CD4-positive, alpha-beta T cell (primary cell): ENCODE data around the gene ARID1B. TPM values are rescaled to one million over a fixed set of nuclear protein-coding genes. Genes with fewer than 3 reads are reported as not detected.

ENCODE experiments used
- ATAC-seq: fragments of 200-7000 bp; cut with Tn5 transposase; one replicate; pipeline ENCODE4 v1.10.0; 2022; ENCODE audit warnings: mild to moderate bottlenecking; ENCODE audit not compliant: poor library complexity
- CTCF ChIA-PET: fragments of 350-600 bp; sonication (Branson Sonifier 250); formaldehyde crosslinking; loops from one replicate; lab custom pipeline; 2021; ENCODE audit warnings: antibody characterized with exemption, inconsistent platforms; lab: Charles Lee
- POLR2A ChIA-PET: fragments of 350-600 bp; sonication (Branson Sonifier 250); formaldehyde crosslinking; loops from one replicate; lab custom pipeline; 2021; ENCODE audit warnings: antibody characterized with exemption, inconsistent platforms; lab: Charles Lee
- DNase-seq, 14 experiments: peaks; one replicate each; pipeline ENCODE4 v3.0.0-alpha.2; 2013 to 2020; ENCODE audit warnings: mixed read lengths in 2 of 14
- H3K27ac ChIP-seq, 2 donors: one replicate each; pipeline versions ENCODE4 v1.5.1 to v1.7.0; 2013; ENCODE audit warnings: low read length in 2 of 2, low read depth in 1 of 2, mild to moderate bottlenecking in 1 of 2
- H3K27me3 ChIP-seq, 2 experiments: 1 replicate in 1 of 2; 2 replicates in 1 of 2; pipeline versions ENCODE4 v1.6.1 to v1.7.0; 2013; ENCODE audit warnings: low read length in 2 of 2, control low read depth in 1 of 2, mild to moderate bottlenecking in 1 of 2, moderate library complexity in 1 of 2; ENCODE audit not compliant: insufficient read depth in 2 of 2, control insufficient read depth in 1 of 2
- H3K36me3 ChIP-seq: one replicate; pipeline ENCODE4 v1.6.1; 2013; ENCODE audit warnings: low read length, control low read depth; ENCODE audit not compliant: insufficient read depth
- H3K4me1 ChIP-seq: one replicate; pipeline ENCODE4 v1.6.1; 2013; ENCODE audit warnings: low read length, control low read depth; ENCODE audit not compliant: insufficient read depth
- H3K4me3 ChIP-seq: one replicate; pipeline ENCODE4 v1.5.1; 2013; ENCODE audit warnings: mild to moderate bottlenecking, low read length, moderate library complexity
- H3K9me3 ChIP-seq, 2 experiments: 1 replicate in 1 of 2; 2 replicates in 1 of 2; pipeline versions ENCODE4 v1.6.1 to v1.7.0; 2013; ENCODE audit warnings: low read length in 2 of 2, mild to moderate bottlenecking in 2 of 2, control low read depth in 1 of 2, moderate library complexity in 1 of 2; ENCODE audit not compliant: control insufficient read depth in 1 of 2, insufficient read depth in 1 of 2
- H3K27ac Mint-ChIP-seq: one replicate; pipeline ENCODE4 v1.8.0; 2020; ENCODE audit warnings: mixed read lengths
- H3K27me3 Mint-ChIP-seq: one replicate; pipeline ENCODE4 v1.8.0; 2021; ENCODE audit warnings: mixed read lengths
- H3K36me3 Mint-ChIP-seq: one replicate; pipeline ENCODE4 v1.8.0; 2021; ENCODE audit warnings: low read depth, mixed read lengths
- H3K4me1 Mint-ChIP-seq: one replicate; pipeline ENCODE4 v1.8.0; 2021; ENCODE audit warnings: low read depth, mixed read lengths
- H3K4me3 Mint-ChIP-seq: one replicate; pipeline ENCODE4 v1.8.0; 2020; ENCODE audit warnings: mild to moderate bottlenecking, mixed read lengths
- H3K9me3 Mint-ChIP-seq: one replicate; pipeline ENCODE4 v1.8.0; 2020; ENCODE audit warnings: mixed read lengths
- CTCF ChIP-seq: fragments of 200-600 bp; IDR thresholded peaks from one replicate; pipeline ENCODE4 v1.8.0; 2022; ENCODE audit warnings: antibody characterized with exemption, mild to moderate bottlenecking
- intact Hi-C, 2 experiments: fragments of 100-400 bp; cut with DNase I in 1 of 2; cut with micrococcal nuclease in 1 of 2; formaldehyde crosslinking; loops; one replicate each; pipeline versions ENCODE4 v1.15.1 to v1.9.0; 2023 to 2025; cut with DNase I, micrococcal nuclease
- total RNA-seq, 174 experiments: library from RNA in 2 of 174; stranded (reverse) in 2 of 174; gene quantifications; one replicate each; pipeline ENCODE4 v1.2.3 and lab custom pipeline; 2021 to 2026

The ARID1B gene
- total RNA-seq, 2 experiments from 2014 or later = 120 to 125 TPM

- DNase-seq (no peak), ATAC-seq (no peak)
- intact Hi-C loops = loop anchor here in 1 of 2 experiments (5.0 to 10.0 kb wide), 4 partner anchors 46 to 1459 kb away; partner anchors contain the start of gene TFB1M
- Histone ChIP-seq H3K36me3 (no peaks in the 10 kb centered on the region), H3K4me1 (peaks cover 7% of the 10 kb centered on the region), H3K27me3 (no peaks in the 10 kb centered on the region), H3K27ac (no peak overlapping the region), H3K4me3 (no peak overlapping the region), H3K9me3 (no peaks in the 10 kb centered on the region)
- H3K27me3 Mint-ChIP-seq = no peaks in the 10 kb centered on the region
- peak overlapping the region; percentile 71 for H3K27ac Mint-ChIP-seq
- ChIA-PET POLR2A (no interaction called here), CTCF (no interaction called here)
- TF ChIP-seq CTCF = no peak
- peaks cover 29% of the 10 kb centered on the region for H3K4me1 Mint-ChIP-seq
- H3K9me3 Mint-ChIP-seq = no peaks in the 10 kb centered on the region
- H3K36me3 Mint-ChIP-seq = peaks cover 10% of the 10 kb centered on the region
- no peak overlapping the region for H3K4me3 Mint-ChIP-seq
Measured at GRCh38 chr6:156773476-156773875, 3.7 kb upstream of the ARID1B start.

GRCh38 chr6:156773935-156774852 lies 3.0 kb upstream of the ARID1B start:
- H3K4me1 Mint-ChIP-seq = peaks cover 29% of the 10 kb centered on the region
- H3K4me3 ChIP-seq = no peak overlapping the region
- H3K27ac ChIP-seq = no peak overlapping the region
- TF ChIP-seq CTCF = no peak
- H3K9me3 ChIP-seq = no peaks in the 10 kb centered on the region
- no peak for ATAC-seq
- no peaks in the 10 kb centered on the region for H3K36me3 ChIP-seq
- intact Hi-C loops = loop anchor here in 1 of 2 experiments (5.0 to 10.0 kb wide), 4 partner anchors 47 to 1459 kb away; partner anchors contain the start of gene TFB1M
- H3K4me3 Mint-ChIP-seq = peak overlapping the region; percentile 20
- H3K27me3 Mint-ChIP-seq = no peaks in the 10 kb centered on the region
- no peaks in the 10 kb centered on the region for H3K27me3 ChIP-seq
- peak overlapping the region; percentile 71 for H3K27ac Mint-ChIP-seq
- H3K9me3 Mint-ChIP-seq = no peaks in the 10 kb centered on the region
- H3K36me3 Mint-ChIP-seq = peaks cover 10% of the 10 kb centered on the region
- POLR2A ChIA-PET = no interaction called here
- DNase-seq = no peak
- peaks cover 7% of the 10 kb centered on the region for H3K4me1 ChIP-seq
- CTCF ChIA-PET = no interaction called here

- ChIA-PET POLR2A (interaction anchor here (6.6 kb wide), 1 partner anchor 89 kb away, joined by 141 read pairs; no protein-coding TSS in a partner anchor), CTCF (interaction anchor here (0.5 to 3.0 kb wide), 2 partner anchors 11 to 235 kb away, joined by 6 to 12 read pairs; no protein-coding TSS in a partner anchor)
- TF ChIP-seq CTCF = no peak
- no peaks in the 10 kb centered on the region for H3K9me3 Mint-ChIP-seq
- Histone ChIP-seq H3K4me3 (no peak overlapping the region), H3K9me3 (no peaks in the 10 kb centered on the region), H3K4me1 (peaks cover 9% of the 10 kb centered on the region), H3K36me3 (no peaks in the 10 kb centered on the region), H3K27ac (no peak overlapping the region), H3K27me3 (no peaks in the 10 kb centered on the region)
- H3K27me3 Mint-ChIP-seq = no peaks in the 10 kb centered on the region
- intact Hi-C loops = loop anchor here (5.0 to 10.0 kb wide), 5 partner anchors 48 to 1463 kb away; partner anchors contain the start of gene TFB1M (in 2 of the 2)
- H3K4me3 Mint-ChIP-seq = peak overlapping the region; percentile 30
- H3K27ac Mint-ChIP-seq = peak overlapping the region; percentile 71
- peaks cover 13% of the 10 kb centered on the region for H3K36me3 Mint-ChIP-seq
- peaks cover 29% of the 10 kb centered on the region for H3K4me1 Mint-ChIP-seq
- ATAC-seq = no peak
- DNase-seq = no peak
Measured at GRCh38 chr6:156774863-156775405, 2.2 kb upstream of the ARID1B start.
